HL-60/S4 (cell line): ENCODE results near the gene SLC35G4.
"Not testable (repeated sequence)": the region's sequence is repeated elsewhere in the genome, so short reads cannot be mapped to it uniquely, and the experiment has no call there.

Experiments used
- in situ Hi-C: fragments of 300-500 bp; cut with MboI; formaldehyde crosslinking; loops from 2 replicates; pipeline ENCODE4 v1.14.3; 2022; ENCODE audit warnings: low sequenced_read_pairs

Gene SLC35G4

DNA sequence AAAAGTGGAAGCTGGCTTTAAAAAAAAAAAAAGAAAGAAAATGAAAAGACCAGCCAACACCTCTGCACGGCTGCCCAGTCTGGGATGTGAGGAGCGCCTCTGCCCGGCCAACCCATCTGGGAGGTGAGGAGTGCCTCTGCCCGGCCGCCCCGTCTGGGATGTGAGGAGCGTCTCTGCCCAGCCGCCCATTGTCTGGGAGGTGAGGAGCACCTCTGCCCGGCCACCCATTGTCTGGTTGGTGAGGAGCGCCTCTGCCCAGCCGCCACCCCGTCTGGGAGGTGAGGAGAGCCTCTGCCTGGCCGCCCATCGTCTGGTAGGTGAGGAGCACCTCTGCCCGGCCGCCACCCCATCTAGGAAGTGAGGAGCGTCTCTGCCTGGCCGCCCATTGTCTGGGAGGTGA is 3.7 kb downstream of the SLC35G4 start:
- in situ Hi-C loops = not testable (repeated sequence)

DNA sequence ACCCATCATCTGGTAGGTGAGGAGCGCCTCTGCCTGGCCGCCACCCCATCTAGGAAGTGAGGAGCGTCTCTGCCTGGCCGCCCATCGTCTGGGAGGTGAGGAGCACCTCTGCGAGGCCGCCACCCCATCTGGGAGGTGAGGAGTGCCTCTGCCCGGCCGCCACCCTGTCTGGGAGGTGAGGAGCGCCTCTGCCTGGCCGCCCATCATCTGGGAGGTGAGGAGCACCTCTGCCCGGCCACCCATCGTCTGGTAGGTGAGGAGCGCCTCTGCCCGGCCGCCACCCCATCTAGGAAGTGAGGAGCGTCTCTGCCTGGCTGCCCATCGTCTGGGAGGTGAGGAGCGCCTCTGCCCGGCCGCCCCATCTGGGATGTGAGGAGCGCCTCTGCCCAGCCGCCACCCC is 4.2 kb downstream of the SLC35G4 start:
- in situ Hi-C loops = not testable (repeated sequence)

DNA sequence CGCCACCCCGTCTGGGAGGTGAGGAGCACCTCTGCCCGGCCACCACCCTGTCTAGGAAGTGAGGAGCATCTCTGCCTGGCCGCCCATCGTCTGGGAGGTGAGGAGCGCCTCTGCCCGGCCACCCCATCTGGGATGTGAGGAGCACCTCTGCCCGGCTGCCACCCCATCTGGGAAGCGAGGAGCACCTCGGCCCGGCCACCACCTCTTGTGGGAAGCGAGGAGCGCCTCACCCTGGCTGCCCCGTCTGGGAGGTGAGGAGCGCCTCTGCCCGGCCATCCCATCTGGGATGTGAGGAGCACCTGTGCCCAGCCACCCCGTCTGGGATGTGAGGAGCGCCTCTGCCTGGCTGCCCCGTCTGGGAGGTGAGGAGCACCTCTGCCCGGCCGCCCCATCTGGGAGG is 4.6 kb downstream of the SLC35G4 start:
- in situ Hi-C loops = not testable (repeated sequence)

DNA sequence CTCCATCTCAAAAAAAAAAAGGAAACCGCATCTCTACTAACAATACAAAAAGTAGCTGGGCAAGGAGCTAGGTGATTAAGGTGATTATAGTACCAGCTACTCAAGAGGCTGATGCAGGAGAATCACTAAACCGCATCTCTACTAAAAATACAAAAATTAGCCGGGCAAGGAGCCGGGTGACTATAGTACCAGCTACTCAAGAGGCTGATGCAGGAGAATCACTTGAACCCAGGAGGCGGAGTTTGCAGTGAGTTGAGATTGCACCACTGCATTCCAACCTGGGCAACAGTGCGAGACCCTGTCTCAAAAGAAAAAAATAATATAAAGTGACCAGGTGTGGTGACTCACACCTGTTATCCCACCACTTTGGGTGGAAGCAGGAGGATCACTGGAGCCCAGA is 5.6 kb downstream of the SLC35G4 start:
- in situ Hi-C loops = not testable (repeated sequence)

DNA sequence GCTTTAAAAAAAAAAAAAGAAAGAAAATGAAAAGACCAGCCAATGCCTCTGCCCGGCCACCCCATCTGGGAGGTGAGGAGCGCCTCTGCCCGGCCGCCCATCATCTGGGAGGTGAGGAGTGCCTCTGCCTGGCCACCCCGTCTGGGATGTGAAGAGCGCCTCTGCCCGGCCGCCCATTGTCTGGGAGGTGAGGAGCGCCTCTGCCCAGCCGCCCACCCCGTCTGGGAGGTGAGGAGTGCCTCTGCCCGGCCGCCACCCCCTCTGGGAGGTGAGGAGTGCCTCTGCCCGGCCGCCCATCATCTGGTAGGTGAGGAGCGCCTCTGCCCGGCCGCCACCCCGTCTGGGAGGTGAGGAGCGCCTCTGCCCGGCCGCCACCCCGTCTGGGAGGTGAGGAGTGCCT is 37.9 kb downstream of the SLC35G4 start:
- in situ Hi-C loops = not testable (repeated sequence)

DNA sequence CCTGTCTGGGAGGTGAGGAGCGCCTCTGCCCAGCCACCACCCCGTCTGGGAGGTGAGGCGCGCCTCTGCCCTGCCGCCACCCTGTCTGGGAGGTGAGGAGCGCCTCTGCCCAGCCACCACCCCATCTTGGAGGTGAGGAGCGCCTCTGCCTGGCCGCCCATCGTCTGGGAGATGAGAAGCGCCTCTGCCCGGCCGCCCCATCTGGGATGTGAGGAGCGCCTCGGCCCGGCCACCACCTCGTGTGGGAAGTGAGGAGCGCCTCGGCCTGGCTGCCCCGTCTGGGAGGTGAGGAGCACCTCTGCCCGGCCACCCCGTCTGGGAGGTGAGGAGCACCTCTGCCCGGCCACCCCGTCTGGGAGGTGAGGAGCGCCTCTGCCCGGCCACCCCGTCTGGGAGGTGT is 38.4 kb downstream of the SLC35G4 start:
- in situ Hi-C loops = not testable (repeated sequence)

DNA sequence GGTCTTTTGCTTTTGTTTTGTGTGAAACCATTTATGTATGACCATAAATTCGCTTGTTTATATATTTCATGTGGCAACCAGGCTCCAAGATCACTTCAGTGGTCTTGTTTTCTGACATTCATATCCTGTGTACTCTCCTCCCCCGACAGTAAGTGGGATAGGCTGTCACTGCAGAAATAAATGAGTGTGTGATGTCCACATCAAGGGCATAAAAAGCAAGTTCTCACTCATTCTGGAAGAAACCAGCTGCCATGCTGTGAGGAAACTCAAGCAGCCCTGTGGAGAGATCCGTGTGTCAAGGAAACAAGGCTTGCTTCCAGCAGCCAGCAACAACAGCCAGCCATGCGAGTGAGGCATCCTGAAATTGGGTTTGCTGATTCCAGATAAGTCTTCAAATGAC is 40.4 kb downstream of the SLC35G4 start:
- in situ Hi-C loops = no loop called here

DNA sequence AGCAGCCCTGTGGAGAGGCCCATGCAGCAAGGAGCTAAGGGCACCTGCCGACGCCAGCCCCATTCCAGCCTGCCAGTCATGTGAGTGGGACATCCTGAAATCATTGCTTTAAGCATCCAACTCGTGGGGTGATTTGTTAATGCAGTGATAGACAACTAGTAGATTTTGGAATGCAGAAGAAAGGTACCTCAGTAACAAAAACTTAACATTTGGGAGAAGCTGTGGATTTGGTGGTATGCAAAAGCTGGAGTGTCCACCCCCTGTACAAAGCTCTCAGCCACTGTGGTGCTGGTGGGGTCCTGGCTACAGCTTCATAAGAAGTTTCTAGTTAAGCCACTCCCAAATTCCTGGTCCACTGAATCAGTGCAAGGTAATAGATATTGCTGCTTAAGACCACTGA is 42.5 kb downstream of the SLC35G4 start:
- in situ Hi-C loops = no loop called here

DNA sequence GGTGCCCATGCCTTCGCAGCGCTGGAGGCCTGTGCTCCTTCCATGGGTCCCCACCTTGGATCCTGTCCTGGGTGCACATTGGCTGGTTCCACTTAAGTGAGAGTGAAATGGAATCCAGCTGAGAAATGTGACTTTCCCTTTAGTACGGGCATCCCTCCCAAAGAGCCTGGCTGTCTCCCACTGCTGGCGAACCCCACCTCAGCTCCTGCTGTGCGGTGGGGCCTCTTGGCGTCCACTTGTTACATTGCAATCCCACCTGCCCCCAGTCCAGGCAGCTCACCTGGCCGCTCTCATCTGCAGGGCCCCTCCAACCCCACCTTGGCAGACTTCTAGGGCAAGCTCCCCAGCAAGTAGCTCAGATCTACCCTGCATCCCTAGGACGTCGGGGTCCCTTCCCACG is 44.1 kb downstream of the SLC35G4 start:
- in situ Hi-C loops = no loop called here

DNA sequence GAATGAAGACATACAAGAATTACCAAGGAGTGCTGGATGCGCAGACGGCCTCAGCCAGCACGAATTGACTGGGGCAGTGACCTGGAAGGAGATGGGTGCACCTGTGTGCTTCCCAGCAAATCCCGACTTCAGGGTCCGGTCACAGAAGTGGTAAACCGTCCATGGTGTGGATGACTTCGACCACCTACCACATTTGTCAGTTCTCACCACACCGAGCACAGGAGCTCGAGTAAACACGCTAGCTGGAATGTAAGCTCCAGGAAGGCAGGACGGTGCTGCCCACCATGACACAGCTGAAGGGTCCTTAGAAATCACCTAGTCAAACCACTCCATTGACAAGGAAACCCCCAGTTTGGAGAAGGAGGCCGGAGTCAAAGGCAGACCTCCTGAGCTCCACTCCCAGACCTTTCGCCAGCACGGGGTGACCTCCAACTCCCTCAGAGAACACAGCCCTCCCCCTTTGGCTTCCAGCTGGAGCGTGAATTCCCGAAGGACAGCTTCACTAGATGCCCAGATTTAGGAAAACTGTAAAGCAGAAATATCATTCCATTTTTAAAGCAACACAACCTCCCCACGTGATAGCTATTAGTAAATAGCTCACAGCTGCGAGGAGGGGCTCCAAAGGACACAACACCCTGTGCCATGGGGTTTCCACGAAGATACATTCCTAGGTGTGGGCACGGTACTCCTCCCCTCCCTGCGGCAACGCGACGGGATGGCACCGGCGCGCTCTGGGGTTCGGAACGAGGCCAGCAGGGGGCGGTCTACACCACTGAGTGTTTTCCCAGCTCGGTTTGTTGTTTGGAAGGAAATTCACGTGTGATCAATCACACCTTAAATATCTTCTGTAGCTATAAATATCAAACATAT is 45.6 kb downstream of the SLC35G4 start:
- in situ Hi-C loops = no loop called here

DNA sequence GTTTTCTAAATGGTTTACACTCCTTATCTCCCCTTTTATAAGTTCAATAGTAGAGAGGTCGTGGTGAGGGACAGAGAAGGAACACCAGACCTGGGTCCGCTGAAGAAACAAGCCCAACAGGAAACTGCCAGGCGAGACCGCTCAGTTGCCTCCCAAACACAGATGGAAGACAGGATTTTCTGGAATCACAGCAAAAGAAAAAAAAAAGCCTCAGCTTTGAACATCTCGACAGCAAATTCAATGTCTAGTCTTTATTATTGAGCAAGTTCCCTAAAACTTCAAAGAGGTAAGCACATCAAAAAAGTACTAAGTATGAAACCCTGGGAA is 46.2 kb downstream of the SLC35G4 start:
- in situ Hi-C loops = no loop called here

DNA sequence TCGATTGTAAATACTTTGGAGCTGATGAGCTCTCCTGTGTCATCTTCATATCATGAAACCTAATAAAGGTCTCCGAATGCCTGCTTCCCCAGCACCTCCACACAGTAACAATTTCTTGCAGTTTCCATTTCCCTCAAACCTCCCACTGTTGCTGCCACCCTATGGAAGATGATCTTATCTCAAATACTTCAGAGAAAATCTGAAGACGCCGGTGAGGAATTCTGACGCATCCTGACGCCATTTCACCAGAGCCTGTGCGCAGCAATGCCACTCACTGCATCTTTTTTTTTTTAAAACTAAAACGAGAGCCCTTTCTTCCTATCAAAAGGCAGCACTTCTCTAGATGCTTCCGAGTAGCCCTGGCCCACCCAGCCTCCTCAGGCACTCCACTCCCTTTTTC is 47.8 kb downstream of the SLC35G4 start:
- in situ Hi-C loops = no loop called here

DNA sequence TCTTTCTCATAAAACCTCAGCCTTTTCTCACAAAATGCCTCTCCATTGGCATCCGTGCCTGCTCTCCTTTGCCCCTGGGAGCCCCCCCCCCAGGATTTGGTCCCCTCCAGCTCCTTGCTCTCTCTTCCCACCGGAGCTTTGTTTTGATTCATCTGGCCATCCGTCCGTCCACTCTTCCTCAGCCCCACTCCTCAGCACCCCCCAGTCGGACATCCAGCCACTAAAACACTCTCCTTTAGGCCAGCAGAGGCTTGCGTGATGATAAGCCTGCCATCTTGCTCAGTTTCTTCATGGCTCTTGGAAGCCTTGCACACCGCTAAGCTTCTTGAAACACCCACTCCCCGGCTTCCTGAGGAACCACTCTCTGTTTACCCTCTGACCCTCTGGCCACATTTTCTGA is 48.2 kb downstream of the SLC35G4 start:
- in situ Hi-C loops = no loop called here

DNA sequence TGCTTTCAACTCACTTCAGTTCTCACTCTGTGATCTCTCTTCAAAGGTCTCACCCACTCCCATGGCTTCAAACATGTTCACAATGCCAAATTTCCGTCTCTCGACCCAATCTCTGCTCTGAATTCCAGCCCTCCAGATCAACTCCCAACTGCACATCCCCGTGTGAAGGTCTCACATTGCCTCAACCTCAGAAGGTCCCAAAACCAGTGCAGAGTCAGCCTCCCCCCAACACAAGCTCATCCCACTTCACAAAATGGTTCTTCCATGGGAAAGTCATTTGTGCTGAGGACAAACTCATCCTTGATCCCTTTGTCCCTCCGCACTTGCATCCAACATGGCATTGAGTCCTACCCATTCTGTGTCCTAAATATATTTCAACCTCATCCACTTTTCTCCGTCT is 48.6 kb downstream of the SLC35G4 start:
- in situ Hi-C loops = no loop called here

DNA sequence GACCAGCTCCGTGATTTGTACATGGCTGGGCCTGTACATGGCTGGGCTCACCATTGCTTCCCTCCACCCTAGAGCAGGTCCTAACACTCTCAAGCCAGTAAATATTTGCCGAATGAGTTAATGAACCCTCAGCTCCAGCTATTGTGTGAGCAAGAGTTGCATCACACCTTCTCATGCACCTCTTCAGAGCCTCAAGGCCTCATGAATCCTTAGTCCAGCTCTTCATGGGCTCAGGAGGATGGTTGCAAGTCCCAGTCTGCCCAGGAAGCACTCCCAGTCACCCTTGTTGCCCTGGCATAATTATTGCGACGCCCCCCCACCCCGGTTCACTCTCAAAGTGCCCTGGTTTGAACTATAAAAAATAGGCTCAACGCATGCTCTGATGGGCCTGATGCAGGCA is 49.6 kb downstream of the SLC35G4 start:
- in situ Hi-C loops = no loop called here
